K562 (cell line): ENCODE measurements around the gene LSR. TPM values are rescaled to one million over a fixed set of nuclear protein-coding genes. Genes with fewer than 3 reads are reported as not detected.

Experiments used
- ATAC-seq: fragments of 200-7000 bp; cut with Tn5 transposase; 3 replicates; pipeline ENCODE4 v1.9.1; 2020; ENCODE audit warnings: moderate library complexity
- BruUV-seq: library from RNA; stranded (reverse); fragments of 400-500 nt; replicated peaks from 2 replicates; lab custom pipeline; 2021; lab: Mats Ljungman, UMichigan
- CTCF ChIA-PET: fragments of 300-600 bp; formaldehyde crosslinking; extraction: SDS; loops from one replicate; lab custom pipeline; 2021; ENCODE audit warnings: low intra/inter-chr PET ratio; lab: Yijun Ruan, JAX
- POLR2A ChIA-PET: fragments of 300-600, 350-650 bp; sonication (Branson Sonifier 250); formaldehyde crosslinking; extraction: SDS; loops from one replicate; lab custom pipeline; 2021; ENCODE audit warnings: antibody characterized with exemption, inconsistent platforms; lab: Yijun Ruan, JAX
- DNase-seq, 4 experiments: peaks; one replicate each; pipeline versions ENCODE4 v3.0.0 to v3.0.0-alpha.2; 2011 to 2018; ENCODE audit warnings: low spot score in 3 of 4, mixed read lengths in 3 of 4; ENCODE audit errors: extremely low read depth in 1 of 4
- FAIRE-seq: peaks from 2 replicates; lab custom pipeline; 2011; peaks lifted over from hg19 to GRCh38; lab: Jason Lieb, UNC
- H2AFZ ChIP-seq: 2 replicates; pipeline ENCODE4 v1.6.0; 2011; ENCODE audit warnings: low read depth, low read length, control low read depth, inconsistent platforms
- H3K27ac ChIP-seq: fragments of 200-600 bp; 3 replicates; pipeline ENCODE4 v1.8.0; 2011; ENCODE audit warnings: low read depth, mild to moderate bottlenecking, control low read depth, inconsistent platforms, low read length, moderate library complexity, mixed read lengths; ENCODE audit errors: extremely low read depth
- H3K27me3 ChIP-seq, 2 experiments: fragments of 300-600 bp in 1 of 2; 2 replicates in 1 of 2; 3 replicates in 1 of 2; pipeline versions ENCODE4 v1.6.0 to v1.8.0; 2011; ENCODE audit warnings: inconsistent platforms in 2 of 2, low read length in 2 of 2, mild to moderate bottlenecking in 1 of 2, mixed read lengths in 1 of 2, moderate library complexity in 1 of 2; ENCODE audit not compliant: control insufficient read depth in 2 of 2, insufficient read depth in 2 of 2
- H3K36me3 ChIP-seq: fragments of 300-600 bp; 3 replicates; pipeline ENCODE4 v1.8.0; 2011; ENCODE audit warnings: mild to moderate bottlenecking, low read length, inconsistent platforms; ENCODE audit not compliant: control insufficient read depth, insufficient read depth
- H3K4me1 ChIP-seq, 2 experiments: fragments of 200-600 bp in 1 of 2; replicated peaks in 1 of 2; 2 replicates in 1 of 2; 3 replicates in 1 of 2; pipeline versions ENCODE4 v1.5.1 to v1.8.0; 2011; ENCODE audit warnings: inconsistent platforms in 2 of 2, low read length in 2 of 2, mild to moderate bottlenecking in 1 of 2, mixed read lengths in 1 of 2, moderate library complexity in 1 of 2; ENCODE audit not compliant: control insufficient read depth in 2 of 2, insufficient read depth in 2 of 2
- H3K4me2 ChIP-seq: 2 replicates; pipeline ENCODE4 v1.6.1; 2011; ENCODE audit warnings: low read length, control low read depth, inconsistent platforms, mixed read lengths; ENCODE audit not compliant: insufficient read depth
- H3K4me3 ChIP-seq: fragments of 200-600 bp; sonication (generic), shearing (Covaris generic); 2 replicates; pipeline ENCODE4 v1.5.1; 2016; ENCODE audit warnings: control low read depth, inconsistent platforms
- H3K79me2 ChIP-seq: fragments of 200-600 bp; 3 replicates; pipeline ENCODE4 v1.8.0; 2011; ENCODE audit warnings: low read length, inconsistent platforms; ENCODE audit not compliant: control insufficient read depth, insufficient read depth
- H3K9ac ChIP-seq, 2 experiments: 2 replicates each; pipeline versions ENCODE4 v1.6.0 to v1.6.1; 2011; ENCODE audit warnings: low read depth in 2 of 2, low read length in 2 of 2, control low read depth in 1 of 2, inconsistent platforms in 1 of 2, mild to moderate bottlenecking in 1 of 2, mixed read lengths in 1 of 2; ENCODE audit not compliant: insufficient read depth in 1 of 2
- H3K9me1 ChIP-seq: one replicate; pipeline ENCODE4 v1.6.0; 2011; ENCODE audit warnings: inconsistent platforms, mild to moderate bottlenecking, low read length, moderate library complexity; ENCODE audit not compliant: control insufficient read depth, insufficient read depth
- H3K9me3 ChIP-seq: replicated peaks from 2 replicates; pipeline ENCODE4 v1.5.1; 2011; ENCODE audit warnings: low read depth, low read length, inconsistent platforms; ENCODE audit not compliant: control insufficient read depth, insufficient read depth
- H4K20me1 ChIP-seq: replicated peaks from 2 replicates; pipeline ENCODE4 v1.6.1; 2011; ENCODE audit warnings: low read length, inconsistent platforms, mixed read lengths; ENCODE audit not compliant: control insufficient read depth, insufficient read depth
- DEAF1 ChIP-seq: fragments of 450-650 bp; formaldehyde crosslinking; IDR thresholded peaks from 2 replicates; pipeline ENCODE4 v1.4.0; 2020; ENCODE audit warnings: mild to moderate bottlenecking, moderate library complexity
- HSF4 ChIP-seq: fragments of 250-450 bp; sonication (Bioruptor Pico); IDR thresholded peaks from 2 replicates; pipeline ENCODE4 v2.1.2; 2022; ENCODE audit warnings: mild to moderate bottlenecking, moderate library complexity, borderline replicate concordance
- IRF9 ChIP-seq: fragments of 450-650 bp; IDR thresholded peaks from 2 replicates; pipeline ENCODE4 v1.6.1; 2016; ENCODE audit warnings: missing biosample characterization, missing genetic modification characterization
- MBD2 ChIP-seq: sonication (generic); IDR thresholded peaks from 2 replicates; pipeline ENCODE4 v1.6.1; 2016; ENCODE audit warnings: low read depth, borderline replicate concordance
- MCM7 ChIP-seq, 2 experiments: fragments of 450-650 bp; IDR thresholded peaks; 2 replicates each; pipeline ENCODE4 v1.6.1; 2016 to 2018
- MEF2D ChIP-seq: conservative IDR thresholded peaks from 2 replicates; pipeline ENCODE4 v1.6.1; 2016; ENCODE audit warnings: low read depth, missing genetic modification characterization, missing compliant biosample characterization
- NBN ChIP-seq: fragments of 450-650 bp; IDR thresholded peaks from 2 replicates; pipeline ENCODE4 v1.6.1; 2016; ENCODE audit warnings: low read depth, mild to moderate bottlenecking
- NFYB ChIP-seq: IDR thresholded peaks from 2 replicates; pipeline ENCODE4 v1.6.1; 2011; ENCODE audit warnings: mild to moderate bottlenecking, moderate library complexity; ENCODE audit not compliant: insufficient read length; ENCODE audit errors: extremely low read depth
- PML ChIP-seq: IDR thresholded peaks from 2 replicates; pipeline ENCODE4 v1.6.1; 2012; ENCODE audit warnings: low read length, inconsistent platforms
- POLR2A ChIP-seq: fragments of 450-650 bp; conservative IDR thresholded peaks from 2 replicates; pipeline ENCODE4 v1.6.1; 2016
- POLR2B ChIP-seq: fragments of 450-650 bp; IDR thresholded peaks from 2 replicates; pipeline ENCODE4 v1.6.1; 2018; ENCODE audit warnings: low read depth; ENCODE audit not compliant: partially characterized antibody
- PTTG1 ChIP-seq: fragments of 450-650 bp; IDR thresholded peaks from 2 replicates; pipeline ENCODE4 v1.6.1; 2016; ENCODE audit warnings: low read depth, mild to moderate bottlenecking, missing genetic modification characterization, missing compliant biosample characterization
- RBM17 ChIP-seq: fragments of 200-400 bp; formaldehyde crosslinking; IDR thresholded peaks from 2 replicates; pipeline ENCODE4 v1.6.1; 2017; ENCODE audit warnings: low read depth, mild to moderate bottlenecking, low read length, borderline replicate concordance
- TAF1 ChIP-seq: IDR thresholded peaks from 2 replicates; pipeline ENCODE4 v1.6.1; 2011; ENCODE audit warnings: mild to moderate bottlenecking, low read length, moderate library complexity; ENCODE audit not compliant: insufficient read depth, control insufficient read depth, severe bottlenecking; ENCODE audit errors: extremely low read depth
- TEAD4 ChIP-seq, 2 experiments: sonication (generic) in 1 of 2; formaldehyde crosslinking in 1 of 2; IDR thresholded peaks; 2 replicates each; pipeline versions ENCODE4 v1.6.1 to v1.8.0; 2012 to 2022; ENCODE audit warnings: borderline replicate concordance in 1 of 2, inconsistent platforms in 1 of 2, low read length in 1 of 2, mild to moderate bottlenecking in 1 of 2, missing genetic modification reagents in 1 of 2
- USF1 ChIP-seq: sonication (generic); formaldehyde crosslinking; IDR thresholded peaks from 2 replicates; pipeline ENCODE4 v1.9.0; 2022; ENCODE audit warnings: mild to moderate bottlenecking, missing genetic modification reagents
- WGBS: fragments of 100-300 bp; shearing (Covaris generic); methylation state at CpG from one replicate; pipeline ENCODE4 v1.1.6; 2016; ENCODE audit warnings: low coverage, mixed read lengths; ENCODE audit not compliant: insufficient coverage; ENCODE audit errors: missing lambda C conversion rate; 5-methylcytosine and 5-hydroxymethylcytosine counted together
- in situ Hi-C: fragments of 300-500 bp; cut with MboI; formaldehyde crosslinking; loops from 4 replicates; pipeline ENCODE4 v1.15.0; 2018; ENCODE audit warnings: inconsistent platforms, mixed read lengths
- intact Hi-C: fragments of 100-400 bp; cut with micrococcal nuclease; formaldehyde crosslinking; loops from 2 replicates; pipeline ENCODE4 v1.14.2; 2022
- polyA plus RNA-seq, 8 experiments: library from polyadenylated mRNA; depleted of rRNA in 4 of 8; stranded (reverse) in 5 of 8; unstranded in 3 of 8; fragments of >200 nt; fragmentation: Nextera tagmentation in 2 of 8; fragmentation: Illumina TruSeq in 1 of 8; extraction: Ambion mirVana in 2 of 8; extraction: Trizol in 1 of 8; gene quantifications; 2 replicates each; pipeline versions ENCODE4 v1.2.1 to v1.2.3, GENCODE V29; 2011 to 2014; ENCODE audit warnings: inconsistent platforms in 1 of 8, missing spikeins in 1 of 8
- total RNA-seq, 7 experiments: library from RNA; depleted of rRNA in 6 of 7; stranded (reverse); fragments of >200 nt in 6 of 7; fragmentation: Illumina TruSeq in 2 of 7; extraction: Trizol in 2 of 7; gene quantifications; 2 replicates each; pipeline versions ENCODE4 v1.2.1 to v1.2.3, GENCODE V29; 2011 to 2021; ENCODE audit warnings: low replicate concordance in 1 of 7

LSR gene
- total and polyA plus RNA-seq, 9 of the 15 experiments (the other 6 are each of a cell fraction or from before 2014, with no cell fraction given): 0.44 to 87.9 (median 28.0) TPM

GRCh38 chr19:35264268-35265125 lies 15.7 kb downstream of the LSR start:
- Histone ChIP-seq H3K27ac (no peak overlapping the region), H3K27me3 (no peaks in the 10 kb centered on the region), H3K9ac (no peak overlapping the region), H3K4me2 (no peak overlapping the region), H3K4me3 (no peak overlapping the region), H3K4me1 (peaks cover 8 to 38% of the 10 kb centered on the region in 2 experiments; a peak in 4 of 5 replicates), H3K36me3 (peaks cover 78% of the 10 kb centered on the region), H4K20me1 (no peaks in the 10 kb centered on the region), H3K79me2 (peaks cover 16% of the 10 kb centered on the region), H2AFZ (no peak overlapping the region), H3K9me3 (no peaks in the 10 kb centered on the region), H3K9me1 (no peaks in the 10 kb centered on the region)
- BruUV-seq: no TSS peak
- ATAC-seq: no peak
- ChIA-PET CTCF (no interaction called here), POLR2A (interaction anchor here (0.5 to 3.7 kb wide), 12 partner anchors 9 to 1066 kb away, joined by 3 to 31 read pairs (median 3); partner anchors contain the start of genes FFAR3, FXYD5 and ZNF146)
- in situ Hi-C loops (no loop called here), intact Hi-C loops (loop anchor here (5.0 kb wide), 2 partner anchors 107 to 122 kb away; partner anchors contain the start of gene FXYD7)
- WGBS: 84% methylated on average over 7 of the region's 7 CpGs
- DNase-seq: no peak
- peak; percentile 48 for FAIRE-seq
- TF ChIP-seq POLR2A: peak; percentile 27; the same call in 1 of the 2 replicates
- no peak for TF ChIP-seq IRF9
- TF ChIP-seq MBD2: no peak
- TF ChIP-seq NFYB: no peak
- TF ChIP-seq MEF2D (tag): no peak
- no peak for TF ChIP-seq NBN
- no peak for TF ChIP-seq MCM7 (IDR thresholded peaks at IDR 0.05)
- TF ChIP-seq TEAD4 (IDR thresholded peaks at IDR 0.05; ENCODE audit: low read length): no peak
- TF ChIP-seq TEAD4 (CRISPR knock-in tag; IDR thresholded peaks at IDR 0.05; ENCODE audit: borderline replicate concordance): no peak
- peak; percentile 27 for TF ChIP-seq POLR2B
- no peak for TF ChIP-seq HSF4 (CRISPR knock-in tag)
- no peak for TF ChIP-seq PTTG1 (tag)
- no peak for TF ChIP-seq PML
- TF ChIP-seq USF1 (CRISPR knock-in tag): no peak
- no peak for TF ChIP-seq TAF1
- no peak for TF ChIP-seq RBM17
- no peak for TF ChIP-seq DEAF1 (CRISPR knock-in tag)
